ENCODE measurements around the gene B3GALT6. TPM values are rescaled to one million over a fixed set of nuclear protein-coding genes. Genes with fewer than 3 reads are reported as not detected.

The B3GALT6 gene
- total RNA-seq, 1 donor: 24.7 TPM

DNA sequence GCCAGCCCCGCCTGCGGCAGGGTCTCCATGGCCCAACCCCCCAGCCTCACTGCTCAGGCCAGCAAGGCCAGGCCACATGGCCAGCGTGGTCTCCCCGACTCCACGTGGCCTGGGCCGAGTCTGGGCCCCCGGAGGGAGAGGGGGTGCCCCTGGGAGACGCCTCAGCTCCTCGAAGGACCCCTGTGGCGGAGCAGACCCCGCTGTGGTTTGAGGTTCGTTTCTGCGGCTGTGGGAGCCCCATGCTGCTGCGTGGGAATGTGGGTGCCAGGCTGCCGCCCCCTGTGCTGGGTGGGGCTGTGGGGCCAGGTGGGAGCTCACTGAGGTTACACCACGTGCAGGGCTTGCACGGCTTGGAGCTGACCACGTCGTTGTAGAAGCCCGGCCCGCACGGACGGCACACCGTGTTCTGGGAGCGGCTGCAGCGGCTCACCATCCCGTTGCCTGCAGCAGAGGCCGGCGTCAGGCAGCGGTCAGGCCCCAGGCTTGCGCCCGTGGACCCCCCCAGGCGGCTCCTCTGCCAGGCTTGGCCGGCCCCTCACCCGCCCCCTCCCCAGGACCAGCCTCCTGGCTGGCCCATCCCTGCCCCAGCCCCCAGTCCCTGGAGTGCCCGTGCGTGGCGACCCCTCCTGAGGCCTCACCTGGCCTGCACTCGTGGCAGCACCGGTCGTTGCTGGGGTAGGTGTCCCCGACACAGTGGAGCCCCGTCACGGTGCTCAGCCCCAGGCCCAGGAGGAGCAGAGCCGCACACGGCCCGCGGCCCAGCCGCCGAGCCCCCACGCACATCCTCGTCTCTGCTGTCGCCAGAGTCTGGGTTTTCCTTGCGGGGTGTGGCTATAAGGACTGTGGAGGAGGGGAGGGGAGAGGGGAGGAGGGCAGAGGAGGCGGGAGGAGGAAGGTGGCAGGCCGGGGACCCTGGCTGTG lies 18.4 kb upstream of the B3GALT6 start, which contains the start of gene TNFRSF4:
TNFRSF4 (minus strand) TSS at position 809 of the 921 bp plus-strand sequence; CDS start at position 783, 26 bp downstream.
- TF ChIP-seq, protein P1, sequence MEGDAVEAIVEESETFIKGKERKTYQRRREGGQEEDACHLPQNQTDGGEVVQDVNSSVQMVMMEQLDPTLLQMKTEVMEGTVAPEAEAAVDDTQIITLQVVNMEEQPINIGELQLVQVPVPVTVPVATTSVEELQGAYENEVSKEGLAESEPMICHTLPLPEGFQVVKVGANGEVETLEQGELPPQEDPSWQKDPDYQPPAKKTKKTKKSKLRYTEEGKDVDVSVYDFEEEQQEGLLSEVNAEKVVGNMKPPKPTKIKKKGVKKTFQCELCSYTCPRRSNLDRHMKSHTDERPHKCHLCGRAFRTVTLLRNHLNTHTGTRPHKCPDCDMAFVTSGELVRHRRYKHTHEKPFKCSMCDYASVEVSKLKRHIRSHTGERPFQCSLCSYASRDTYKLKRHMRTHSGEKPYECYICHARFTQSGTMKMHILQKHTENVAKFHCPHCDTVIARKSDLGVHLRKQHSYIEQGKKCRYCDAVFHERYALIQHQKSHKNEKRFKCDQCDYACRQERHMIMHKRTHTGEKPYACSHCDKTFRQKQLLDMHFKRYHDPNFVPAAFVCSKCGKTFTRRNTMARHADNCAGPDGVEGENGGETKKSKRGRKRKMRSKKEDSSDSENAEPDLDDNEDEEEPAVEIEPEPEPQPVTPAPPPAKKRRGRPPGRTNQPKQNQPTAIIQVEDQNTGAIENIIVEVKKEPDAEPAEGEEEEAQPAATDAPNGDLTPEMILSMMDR (IDR thresholded peaks at IDR 0.05; ENCODE audit: insufficient read depth, low read length): no peak
- DNase-seq (ENCODE audit: low read depth): no peak
- no peak within 1 kb of the TSS for H3K4me3 ChIP-seq (ENCODE audit: low read depth, low read length)

DNA sequence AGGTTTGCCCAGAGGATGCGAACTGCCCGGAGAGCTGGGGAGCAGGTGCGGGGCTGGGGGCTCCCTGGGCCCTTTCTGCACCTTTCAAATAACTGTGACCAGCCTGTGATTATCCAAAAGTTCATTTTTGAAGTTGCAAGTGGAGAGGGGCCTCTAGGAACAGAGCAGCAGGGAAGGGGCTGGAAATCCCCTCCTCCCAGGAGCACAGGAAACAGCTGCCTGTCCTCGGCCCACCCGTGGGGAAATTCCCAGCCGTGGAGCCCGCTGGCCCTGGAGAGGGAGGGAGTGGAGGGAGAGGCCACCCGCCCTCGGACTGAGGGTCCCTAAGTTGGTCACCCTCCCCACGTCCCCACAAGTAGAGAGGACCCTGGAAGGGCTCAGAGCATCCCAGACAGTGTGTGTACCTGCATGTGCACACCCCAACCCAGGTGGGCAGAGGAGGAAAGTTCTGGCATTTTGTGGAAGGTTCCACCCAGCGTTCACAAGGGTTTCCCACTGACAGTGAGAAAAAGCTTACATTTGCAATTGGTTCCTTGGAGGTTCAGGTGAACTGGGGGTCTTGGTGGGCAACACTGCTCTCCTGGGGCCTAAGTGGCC lies 16.9 kb upstream of the B3GALT6 start:
- TF ChIP-seq, protein P1 (IDR thresholded peaks at IDR 0.05; ENCODE audit: insufficient read depth, low read length): no peak
- no peak for DNase-seq (ENCODE audit: low read depth)
- H3K4me3 ChIP-seq (ENCODE audit: low read depth, low read length): no peak overlapping the region

- DNase-seq (ENCODE audit: low read depth): no peak
Measured at GRCh38 chr1:1215881-1216605, 16.0 kb upstream of the B3GALT6 start.

GRCh38 chr1:1216770-1217620 lies 15.0 kb upstream of the B3GALT6 start:
- TF ChIP-seq, protein P1 (IDR thresholded peaks at IDR 0.05; ENCODE audit: insufficient read depth, low read length): no peak
- H3K4me3 ChIP-seq (ENCODE audit: low read depth, low read length): no peak overlapping the region
- DNase-seq (ENCODE audit: low read depth): no peak

More at GRCh38 chr1:1215881-1216605, 16.0 kb upstream of the B3GALT6 start:
- TF ChIP-seq, protein P1 (IDR thresholded peaks at IDR 0.05; ENCODE audit: insufficient read depth, low read length): no peak
- H3K4me3 ChIP-seq (ENCODE audit: low read depth, low read length): no peak overlapping the region

GRCh38 chr1:1217621-1218523 lies 14.2 kb upstream of the B3GALT6 start:
- H3K4me3 ChIP-seq (ENCODE audit: low read depth, low read length): no peak overlapping the region
- no peak for DNase-seq (ENCODE audit: low read depth)
- TF ChIP-seq, protein P1 (IDR thresholded peaks at IDR 0.05; ENCODE audit: insufficient read depth, low read length): no peak

Measured in fibroblast of the aortic adventitia (primary cell).